Measurements from ENCODE around the gene ELL. TPM values are rescaled to one million over a fixed set of nuclear protein-coding genes. Genes with fewer than 3 reads are reported as not detected.

ELL gene
- total RNA-seq, 4 donors from 2014 or later = 16.2 to 72.2 (median 18.0) TPM

DNA sequence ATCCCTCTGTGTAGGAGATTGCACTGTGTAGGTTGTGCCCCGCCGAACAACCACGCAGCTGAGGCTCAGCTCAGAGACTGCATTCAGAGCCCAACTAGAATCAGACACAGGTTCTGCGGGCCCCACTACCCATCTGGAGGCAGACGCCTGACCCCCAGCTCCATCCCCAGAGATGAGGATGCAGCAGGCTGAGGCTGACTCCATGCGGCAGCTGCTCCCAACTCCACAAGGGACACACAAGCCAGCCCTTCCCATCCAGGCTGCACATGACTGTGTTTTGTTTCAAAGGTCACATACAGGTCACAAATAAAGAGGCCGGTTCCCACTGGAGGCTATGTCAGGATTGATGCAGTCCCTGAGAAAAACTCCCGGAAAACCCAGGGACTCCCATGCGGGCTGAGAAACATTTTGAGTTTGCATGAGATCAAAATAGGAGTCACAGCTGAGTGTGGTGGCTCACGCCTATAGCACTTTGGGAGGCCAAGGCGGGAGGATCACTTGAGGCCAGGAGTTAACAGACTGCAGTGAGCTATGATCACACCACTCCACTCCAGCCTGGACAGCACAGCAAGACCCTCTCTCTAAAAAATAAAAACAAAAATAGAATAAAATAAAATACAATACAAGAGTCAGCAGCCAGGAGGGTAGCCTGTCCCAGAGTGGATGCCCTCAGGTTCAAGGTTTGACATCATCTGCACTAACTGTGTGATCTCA lies 14.0 kb downstream of the ELL start:
- H3K27me3 ChIP-seq = no peaks in the 10 kb centered on the region
- H3K36me3 ChIP-seq = no peaks in the 10 kb centered on the region
- in situ Hi-C loops (cut with MboI; ENCODE audit: low pct_ligation_motif_present in 1 of 4, low pct_unique_long_range_greater_than_20kb in 1 of 4, low sequenced_read_pairs in 3 of 4) (no loop called here), intact Hi-C loops (cut with DNase I; ENCODE audit: low total_unique reads) (no loop called here)
- peak overlapping the region; percentile 70 to 79 (median 77) for H3K27ac ChIP-seq
- H3K9me3 ChIP-seq = no peaks in the 10 kb centered on the region
- no peak for DNase-seq
- H3K4me1 ChIP-seq = peaks cover 63 to 74% (median 67%) of the 10 kb centered on the region in 4 donors
- WGBS, 2 donors (ENCODE audit: low coverage in 1 of 2) = 60 to 79% methylated on average over 2 to 7 of the region's 11 CpGs
- H3K4me3 ChIP-seq = no peak overlapping the region
- TF ChIP-seq, protein P1, sequence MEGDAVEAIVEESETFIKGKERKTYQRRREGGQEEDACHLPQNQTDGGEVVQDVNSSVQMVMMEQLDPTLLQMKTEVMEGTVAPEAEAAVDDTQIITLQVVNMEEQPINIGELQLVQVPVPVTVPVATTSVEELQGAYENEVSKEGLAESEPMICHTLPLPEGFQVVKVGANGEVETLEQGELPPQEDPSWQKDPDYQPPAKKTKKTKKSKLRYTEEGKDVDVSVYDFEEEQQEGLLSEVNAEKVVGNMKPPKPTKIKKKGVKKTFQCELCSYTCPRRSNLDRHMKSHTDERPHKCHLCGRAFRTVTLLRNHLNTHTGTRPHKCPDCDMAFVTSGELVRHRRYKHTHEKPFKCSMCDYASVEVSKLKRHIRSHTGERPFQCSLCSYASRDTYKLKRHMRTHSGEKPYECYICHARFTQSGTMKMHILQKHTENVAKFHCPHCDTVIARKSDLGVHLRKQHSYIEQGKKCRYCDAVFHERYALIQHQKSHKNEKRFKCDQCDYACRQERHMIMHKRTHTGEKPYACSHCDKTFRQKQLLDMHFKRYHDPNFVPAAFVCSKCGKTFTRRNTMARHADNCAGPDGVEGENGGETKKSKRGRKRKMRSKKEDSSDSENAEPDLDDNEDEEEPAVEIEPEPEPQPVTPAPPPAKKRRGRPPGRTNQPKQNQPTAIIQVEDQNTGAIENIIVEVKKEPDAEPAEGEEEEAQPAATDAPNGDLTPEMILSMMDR (IDR thresholded peaks at IDR 0.05) = no peak
- TF ChIP-seq POLR2A (IDR thresholded peaks at IDR 0.05) = no peak

DNA sequence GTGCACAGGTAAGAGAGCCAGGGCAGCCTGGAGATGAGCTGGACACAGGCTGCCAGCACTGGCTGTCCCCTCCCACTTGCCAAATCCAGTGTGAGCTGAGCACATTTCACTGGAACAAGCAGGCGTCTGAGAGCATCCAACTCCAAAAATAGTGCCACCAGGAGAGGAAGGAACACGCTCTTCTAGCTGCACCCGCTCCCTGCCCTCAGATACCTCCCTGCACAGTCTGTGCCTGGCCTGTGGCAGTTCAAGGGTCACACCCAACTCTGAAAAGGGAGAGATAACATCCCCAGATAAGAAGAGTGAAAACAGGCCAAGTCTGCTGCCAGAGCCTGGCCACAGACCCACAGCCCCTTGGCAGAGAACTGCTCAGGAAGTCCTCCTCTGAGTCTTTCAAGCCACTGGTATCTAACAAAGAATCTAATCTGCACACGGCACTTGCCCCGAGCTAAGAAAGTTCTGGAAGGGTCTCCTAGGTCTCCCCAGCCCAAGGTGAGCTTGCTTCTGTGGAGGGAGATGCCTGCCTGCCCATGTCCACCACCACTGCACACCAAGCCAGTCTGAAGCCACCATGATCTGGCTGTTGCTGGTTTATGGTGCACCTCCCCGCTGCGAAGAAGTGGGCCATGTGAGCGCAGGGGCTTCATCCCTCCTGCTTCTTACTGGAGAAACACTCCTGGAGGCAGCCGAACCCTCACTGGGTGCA lies 14.7 kb downstream of the ELL start:
- 42% methylated on average over 8 of the region's 9 CpGs; no CpG with 5 or more reads in 1 of the 2 donors for WGBS, 2 donors (ENCODE audit: low coverage in 1 of 2)
- intact Hi-C loops (cut with DNase I; ENCODE audit: low total_unique reads) = no loop called here
- in situ Hi-C loops (cut with MboI; ENCODE audit: low pct_ligation_motif_present in 1 of 4, low pct_unique_long_range_greater_than_20kb in 1 of 4, low sequenced_read_pairs in 3 of 4) = no loop called here
- Histone ChIP-seq H3K9me3 (no peaks in the 10 kb centered on the region), H3K4me1 (peaks cover 70 to 81% (median 74%) of the 10 kb centered on the region in 4 donors), H3K27ac (peak overlapping the region; percentile 70 to 79 (median 77)), H3K4me3 (no peak overlapping the region), H3K36me3 (no peaks in the 10 kb centered on the region), H3K27me3 (no peaks in the 10 kb centered on the region)
- peak; percentile 63 for DNase-seq
- TF ChIP-seq EP300 (IDR thresholded peaks at IDR 0.05; ENCODE audit: low read depth) = no peak
- TF ChIP-seq POLR2AphosphoS5 (IDR thresholded peaks at IDR 0.05) = peak in 1 of 3 donors; percentile 47
- TF ChIP-seq POLR2A (IDR thresholded peaks at IDR 0.05) = no peak
- TF ChIP-seq, protein P1 (IDR thresholded peaks at IDR 0.05) = no peak

DNA sequence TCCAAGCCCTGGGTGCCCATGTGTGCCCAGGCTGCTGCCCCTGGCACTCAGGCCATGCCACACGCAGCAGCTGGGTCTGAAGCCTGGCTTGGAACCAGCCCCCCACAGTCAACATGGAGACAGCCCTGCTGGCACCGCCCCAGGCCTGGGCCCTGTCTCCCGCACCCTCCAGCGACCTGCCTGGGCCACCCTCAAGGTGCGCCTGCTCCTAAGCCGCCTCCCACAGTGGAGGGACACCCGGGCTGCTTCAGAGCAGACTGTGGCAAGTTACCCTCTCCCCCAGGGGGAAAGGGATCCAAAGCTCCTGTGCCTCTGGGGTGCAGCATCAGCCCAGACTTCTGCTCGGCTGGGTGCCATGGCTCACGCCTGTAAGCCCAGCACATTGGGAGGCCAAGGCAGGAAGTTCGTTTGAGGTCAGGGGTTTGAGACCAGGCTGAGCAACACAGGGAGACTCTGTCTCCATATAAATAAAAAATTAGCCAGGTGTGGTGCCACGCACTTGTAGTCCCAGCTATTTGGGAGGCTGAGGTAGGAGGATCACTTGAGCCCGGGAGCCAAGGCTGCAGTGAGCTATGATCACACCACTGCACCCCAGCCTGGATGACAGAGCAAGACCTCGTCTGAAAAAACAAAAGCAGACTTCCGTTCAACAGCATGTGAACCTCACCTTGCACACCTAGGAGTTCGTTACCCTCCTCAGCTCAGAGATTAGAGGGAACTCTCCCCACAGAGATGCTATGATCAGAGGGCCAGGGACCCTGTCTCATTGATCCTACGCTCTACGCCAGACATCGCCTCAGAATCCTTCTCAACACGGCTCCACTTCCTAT lies 15.6 kb downstream of the ELL start:
- in situ Hi-C loops (cut with MboI; ENCODE audit: low pct_ligation_motif_present in 1 of 4, low pct_unique_long_range_greater_than_20kb in 1 of 4, low sequenced_read_pairs in 3 of 4) = no loop called here
- WGBS, 2 donors (ENCODE audit: low coverage in 1 of 2) = 70% methylated on average over 19 of the region's 19 CpGs; no CpG with 5 or more reads in 1 of the 2 donors
- Histone ChIP-seq H3K27ac (peak overlapping the region; percentile 70 to 79 (median 77)), H3K9me3 (no peaks in the 10 kb centered on the region), H3K4me3 (no peak overlapping the region), H3K36me3 (no peaks in the 10 kb centered on the region), H3K27me3 (no peaks in the 10 kb centered on the region), H3K4me1 (peaks cover 78 to 90% (median 83%) of the 10 kb centered on the region in 4 donors)
- TF ChIP-seq, protein P1 (IDR thresholded peaks at IDR 0.05) = no peak
- TF ChIP-seq POLR2AphosphoS5 (IDR thresholded peaks at IDR 0.05) (no peak), POLR2A (IDR thresholded peaks at IDR 0.05) (no peak), EP300 (IDR thresholded peaks at IDR 0.05; ENCODE audit: low read depth) (no peak)
- DNase-seq = no peak
- intact Hi-C loops (cut with DNase I; ENCODE audit: low total_unique reads) = no loop called here

Measured in transverse colon (tissue), 4 donors.